H9 (cell line): ENCODE results near the gene SGIP1. TPM values are rescaled to one million over a fixed set of nuclear protein-coding genes. Genes with fewer than 3 reads are reported as not detected.

Experiments
- DNase-seq: peaks from one replicate; pipeline ENCODE4 v3.0.0-alpha.2; 2017
- H2AFZ ChIP-seq: one replicate; pipeline ENCODE4 v1.6.1; 2013; ENCODE audit warnings: mild to moderate bottlenecking, low read length, control low read depth, moderate library complexity
- H2AK5ac ChIP-seq: 2 replicates; pipeline ENCODE4 v1.6.1; 2013; ENCODE audit warnings: low read length, control low read depth, mixed read lengths; ENCODE audit not compliant: insufficient read length
- H2BK120ac ChIP-seq: one replicate; pipeline ENCODE4 v1.6.1; 2013; ENCODE audit warnings: low read depth, mild to moderate bottlenecking, low read length, control low read depth, inconsistent platforms; ENCODE audit not compliant: poor library complexity, severe bottlenecking
- H2BK12ac ChIP-seq: 2 replicates; pipeline ENCODE4 v1.6.1; 2013; ENCODE audit warnings: low read length, control low read depth, mixed read lengths, low read depth; ENCODE audit not compliant: insufficient read length
- H2BK15ac ChIP-seq: 2 replicates; pipeline ENCODE4 v1.6.1; 2013; ENCODE audit warnings: low read depth, low read length, control low read depth
- H2BK20ac ChIP-seq: one replicate; pipeline ENCODE4 v1.6.1; 2013; ENCODE audit warnings: low read depth, mild to moderate bottlenecking, low read length, control low read depth, inconsistent platforms; ENCODE audit not compliant: poor library complexity, severe bottlenecking
- H2BK5ac ChIP-seq: 2 replicates; pipeline ENCODE4 v1.6.1; 2013; ENCODE audit warnings: low read length, control low read depth, mixed read lengths; ENCODE audit not compliant: insufficient read length
- H3K14ac ChIP-seq: 2 replicates; pipeline ENCODE4 v1.6.1; 2013; ENCODE audit warnings: low read length, control low read depth; ENCODE audit not compliant: insufficient read depth
- H3K18ac ChIP-seq: 2 replicates; pipeline ENCODE4 v1.6.1; 2013; ENCODE audit warnings: low read depth, mild to moderate bottlenecking, mixed read lengths, low read length, control low read depth; ENCODE audit not compliant: insufficient read length
- H3K23ac ChIP-seq: 2 replicates; pipeline ENCODE4 v1.6.1; 2013; ENCODE audit warnings: low read length, control low read depth, mixed read lengths, low read depth; ENCODE audit not compliant: insufficient read length
- H3K23me2 ChIP-seq: 2 replicates; pipeline ENCODE4 v1.6.1; 2013; ENCODE audit warnings: low read depth, mild to moderate bottlenecking, mixed read lengths, low read length, control low read depth; ENCODE audit not compliant: insufficient read length, poor library complexity, severe bottlenecking
- H3K27ac ChIP-seq: 2 replicates; pipeline ENCODE4 v1.5.1; 2013; ENCODE audit warnings: low read length, control low read depth, mixed read lengths, low read depth; ENCODE audit not compliant: insufficient read length
- H3K27me3 ChIP-seq: 2 replicates; pipeline ENCODE4 v1.6.1; 2013; ENCODE audit warnings: low read length, control low read depth, inconsistent platforms; ENCODE audit not compliant: insufficient read depth
- H3K4ac ChIP-seq: 2 replicates; pipeline ENCODE4 v1.6.1; 2013; ENCODE audit warnings: low read depth, mild to moderate bottlenecking, control low read depth, inconsistent platforms, low read length, moderate library complexity
- H3K4me1 ChIP-seq: 2 replicates; pipeline ENCODE4 v1.6.1; 2013; ENCODE audit warnings: low read length, control low read depth, inconsistent platforms; ENCODE audit not compliant: insufficient read depth
- H3K4me2 ChIP-seq: 2 replicates; pipeline ENCODE4 v1.6.1; 2013; ENCODE audit warnings: low read length, control low read depth, mixed read lengths; ENCODE audit not compliant: insufficient read length, insufficient read depth
- H3K56ac ChIP-seq: 2 replicates; pipeline ENCODE4 v1.6.1; 2013; ENCODE audit warnings: low read depth, mild to moderate bottlenecking, mixed read lengths, low read length, control low read depth; ENCODE audit not compliant: insufficient read length
- H3K79me1 ChIP-seq: 2 replicates; pipeline ENCODE4 v1.6.1; 2013; ENCODE audit warnings: low read depth, mild to moderate bottlenecking, moderate library complexity, low read length, control low read depth, inconsistent platforms; ENCODE audit not compliant: insufficient read depth, poor library complexity, severe bottlenecking
- H3K79me2 ChIP-seq: 2 replicates; pipeline ENCODE4 v1.6.1; 2013; ENCODE audit warnings: low read length, control low read depth, inconsistent platforms; ENCODE audit not compliant: insufficient read depth
- H3K9ac ChIP-seq: 2 replicates; pipeline ENCODE4 v1.6.1; 2013; ENCODE audit warnings: low read length, control low read depth, mixed read lengths; ENCODE audit not compliant: insufficient read length; ENCODE audit errors: extremely low read depth
- H3K9me3 ChIP-seq: one replicate; pipeline ENCODE4 v1.6.1; 2013; ENCODE audit warnings: low read depth, low read length, inconsistent platforms; ENCODE audit not compliant: control insufficient read depth
- H3T11ph ChIP-seq: one replicate; pipeline ENCODE4 v1.6.1; 2013; ENCODE audit warnings: mild to moderate bottlenecking, low read length, control low read depth, inconsistent platforms
- H4K20me1 ChIP-seq: one replicate; pipeline ENCODE4 v1.6.1; 2013; ENCODE audit not compliant: control insufficient read depth, insufficient read length, insufficient read depth
- H4K5ac ChIP-seq: 2 replicates; pipeline ENCODE4 v1.6.1; 2013; ENCODE audit warnings: low read depth, mild to moderate bottlenecking, mixed read lengths, low read length, control low read depth; ENCODE audit not compliant: insufficient read length
- H4K8ac ChIP-seq: replicated peaks from 2 replicates; pipeline ENCODE4 v1.6.1; 2013; ENCODE audit warnings: low read length, control low read depth, mixed read lengths, low read depth; ENCODE audit not compliant: insufficient read length
- H4K91ac ChIP-seq: 2 replicates; pipeline ENCODE4 v1.6.1; 2013; ENCODE audit warnings: low read depth, mild to moderate bottlenecking, moderate library complexity, mixed read lengths, low read length, control low read depth; ENCODE audit not compliant: insufficient read length
- H3K27ac Mint-ChIP-seq, 3 experiments: 2 replicates in 2 of 3; 3 replicates in 1 of 3; pipeline ENCODE4 v1.8.0; 2020 to 2021; ENCODE audit warnings: mixed read lengths in 3 of 3, mild to moderate bottlenecking in 1 of 3, moderate library complexity in 1 of 3
- H3K27me3 Mint-ChIP-seq: 2 replicates; pipeline ENCODE4 v1.8.0; 2021; ENCODE audit warnings: low read depth, mild to moderate bottlenecking, moderate library complexity, mixed read lengths
- H3K36me3 Mint-ChIP-seq, 3 experiments: 2 replicates in 2 of 3; 3 replicates in 1 of 3; pipeline ENCODE4 v1.8.0; 2020 to 2021; ENCODE audit warnings: low read depth in 3 of 3, mixed read lengths in 3 of 3; ENCODE audit not compliant: insufficient read depth in 1 of 3
- H3K4me1 Mint-ChIP-seq, 2 experiments: 2 replicates each; pipeline ENCODE4 v1.8.0; 2020; ENCODE audit warnings: mixed read lengths in 2 of 2
- H3K4me3 Mint-ChIP-seq, 2 experiments: 2 replicates in 1 of 2; 3 replicates in 1 of 2; pipeline ENCODE4 v1.8.0; 2020 to 2021; ENCODE audit warnings: mild to moderate bottlenecking in 2 of 2, mixed read lengths in 2 of 2, moderate library complexity in 1 of 2
- H3K9me3 Mint-ChIP-seq, 2 experiments: 2 replicates in 1 of 2; 3 replicates in 1 of 2; pipeline ENCODE4 v1.8.0; 2020; ENCODE audit warnings: mild to moderate bottlenecking in 2 of 2, mixed read lengths in 2 of 2, moderate library complexity in 1 of 2
- CTCF ChIP-seq: fragments of 200-600 bp; sonication (generic); conservative IDR thresholded peaks from 3 replicates; pipeline ENCODE4 v1.8.0; 2021; ENCODE audit warnings: antibody characterized with exemption, mild to moderate bottlenecking
- WGBS: extraction: QIAGEN DNeasy Blood & Tissue Kit; methylation state at CpG from one replicate; pipeline ENCODE4 v1.1.7; 2013; ENCODE audit warnings: missing lambda C conversion rate, low lambda C conversion rate, mixed read lengths; ENCODE audit not compliant: insufficient read length; ENCODE audit errors: extremely low coverage; 5-methylcytosine and 5-hydroxymethylcytosine counted together
- total RNA-seq: library from RNA; stranded (reverse); gene quantifications from 2 replicates; pipeline ENCODE4 v1.2.1, GENCODE V29; 2021

Gene SGIP1
- total RNA-seq, 1 experiment from 2014 or later = 1.5 TPM

GRCh38 chr1:66737836-66738235 is 203.9 kb downstream of the SGIP1 start:
- Histone ChIP-seq H3K9ac (no peak overlapping the region), H2AFZ (no peak overlapping the region), H2BK15ac (no peak overlapping the region), H2BK5ac (no peak overlapping the region), H3K4me1 (no peaks in the 10 kb centered on the region), H3K14ac (no peak overlapping the region), H3K56ac (no peak overlapping the region), H2BK20ac (peak overlapping the region; percentile 75), H3K27ac (no peak overlapping the region), H4K20me1 (no peaks in the 10 kb centered on the region), H2AK5ac (no peak overlapping the region), H2BK120ac (no peak overlapping the region), H3K27me3 (no peaks in the 10 kb centered on the region), H3K23me2 (no peaks in the 10 kb centered on the region), H3K4ac (no peak overlapping the region), H3K79me1 (no peaks in the 10 kb centered on the region), H4K91ac (no peak overlapping the region), H3K9me3 (no peaks in the 10 kb centered on the region), H3K23ac (no peak overlapping the region), H3T11ph (no peak overlapping the region), H3K4me2 (no peak overlapping the region), H4K8ac (no peak overlapping the region), H4K5ac (no peak overlapping the region), H3K18ac (no peak overlapping the region), H3K79me2 (no peaks in the 10 kb centered on the region), H2BK12ac (no peak overlapping the region)
- no peak for TF ChIP-seq CTCF
- Mint-ChIP-seq H3K36me3 (no peaks in the 10 kb centered on the region), H3K27ac (no peak overlapping the region), H3K4me1 (no peaks in the 10 kb centered on the region), H3K4me3 (no peak overlapping the region), H3K27me3 (no peaks in the 10 kb centered on the region), H3K9me3 (no peaks in the 10 kb centered on the region)
- no peak for DNase-seq
- no CpG with 5 or more reads among the region's 2 CpGs for WGBS
